Measurements from ENCODE around the gene RIPK4.
"Not testable (repeated sequence)": the region's sequence is repeated elsewhere in the genome, so short reads cannot be mapped to it uniquely, and the experiment has no call there.

Gene RIPK4

DNA sequence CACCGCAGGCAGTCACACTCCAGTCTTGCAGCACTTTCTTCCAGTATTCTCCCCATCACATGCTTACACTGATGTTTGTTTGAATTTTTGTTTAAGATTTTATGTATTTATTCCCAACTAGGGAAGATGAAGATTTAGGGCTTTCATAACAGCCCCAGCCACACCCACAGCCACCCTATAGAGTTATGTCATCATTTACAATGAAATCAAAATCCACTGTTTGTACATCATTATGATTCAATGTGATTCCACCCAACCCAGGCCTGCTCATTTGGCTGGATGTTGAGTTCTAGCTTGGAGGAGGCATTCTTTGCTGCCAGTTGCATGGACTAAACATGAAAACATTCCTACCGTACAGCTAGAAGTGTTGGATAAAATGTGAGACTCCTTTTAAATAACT, 35.8 kb downstream of the RIPK4 start:
- no peak for DNase-seq

- no peak for DNase-seq
Observed at GRCh38 chr21:41730367-41730765, 36.5 kb downstream of the RIPK4 start.

- no peak for DNase-seq
Observed at GRCh38 chr21:41729701-41730366, 37.0 kb downstream of the RIPK4 start.

DNA sequence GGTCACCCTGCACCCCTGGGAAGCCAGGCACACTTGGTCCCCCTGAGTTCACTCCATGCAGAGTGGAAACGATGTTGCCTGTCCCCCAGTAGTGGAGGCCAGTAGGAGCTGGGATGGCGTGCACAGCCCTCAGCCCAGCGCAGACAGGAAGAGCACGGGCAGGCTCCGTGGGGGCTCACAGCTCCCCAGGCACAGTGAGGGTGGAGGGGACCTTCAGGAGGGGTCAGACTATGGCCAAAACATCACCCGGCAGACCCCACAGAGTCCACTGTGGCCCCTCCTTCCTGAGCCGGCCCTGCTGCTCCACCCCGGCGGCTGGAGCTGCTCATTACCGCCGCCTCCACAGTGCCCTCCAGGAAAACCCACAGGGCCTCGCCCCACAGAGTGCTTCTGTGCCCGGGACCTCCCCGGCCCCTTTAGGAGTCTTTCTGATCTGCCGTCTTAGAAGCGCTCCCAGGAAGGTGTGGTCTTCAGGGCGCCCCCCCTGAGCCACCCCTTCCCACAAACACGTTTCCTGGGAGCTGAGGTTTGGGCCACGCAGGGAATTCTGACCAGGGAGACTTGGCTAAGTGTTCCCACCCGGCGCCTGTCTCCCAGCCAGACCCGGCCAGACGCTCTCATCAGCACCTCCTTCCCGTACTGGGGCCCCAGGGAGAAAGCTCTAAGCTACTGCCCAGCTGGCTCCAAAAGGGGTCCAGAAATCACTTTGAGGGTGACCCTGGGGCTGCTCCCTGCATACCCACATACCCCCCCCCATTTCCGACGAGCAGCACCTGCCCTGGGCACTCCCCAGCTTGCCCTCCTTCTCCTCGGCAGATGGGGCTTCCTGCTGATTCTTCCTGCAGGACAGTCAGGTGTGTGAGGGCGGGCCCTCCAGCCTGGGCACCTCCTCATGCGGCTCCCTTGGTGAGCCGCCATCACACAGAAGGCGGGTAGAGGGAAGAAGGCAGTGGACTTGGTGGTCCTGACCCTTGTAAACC, 38.8 kb downstream of the RIPK4 start:
- DNase-seq: no peak

DNA sequence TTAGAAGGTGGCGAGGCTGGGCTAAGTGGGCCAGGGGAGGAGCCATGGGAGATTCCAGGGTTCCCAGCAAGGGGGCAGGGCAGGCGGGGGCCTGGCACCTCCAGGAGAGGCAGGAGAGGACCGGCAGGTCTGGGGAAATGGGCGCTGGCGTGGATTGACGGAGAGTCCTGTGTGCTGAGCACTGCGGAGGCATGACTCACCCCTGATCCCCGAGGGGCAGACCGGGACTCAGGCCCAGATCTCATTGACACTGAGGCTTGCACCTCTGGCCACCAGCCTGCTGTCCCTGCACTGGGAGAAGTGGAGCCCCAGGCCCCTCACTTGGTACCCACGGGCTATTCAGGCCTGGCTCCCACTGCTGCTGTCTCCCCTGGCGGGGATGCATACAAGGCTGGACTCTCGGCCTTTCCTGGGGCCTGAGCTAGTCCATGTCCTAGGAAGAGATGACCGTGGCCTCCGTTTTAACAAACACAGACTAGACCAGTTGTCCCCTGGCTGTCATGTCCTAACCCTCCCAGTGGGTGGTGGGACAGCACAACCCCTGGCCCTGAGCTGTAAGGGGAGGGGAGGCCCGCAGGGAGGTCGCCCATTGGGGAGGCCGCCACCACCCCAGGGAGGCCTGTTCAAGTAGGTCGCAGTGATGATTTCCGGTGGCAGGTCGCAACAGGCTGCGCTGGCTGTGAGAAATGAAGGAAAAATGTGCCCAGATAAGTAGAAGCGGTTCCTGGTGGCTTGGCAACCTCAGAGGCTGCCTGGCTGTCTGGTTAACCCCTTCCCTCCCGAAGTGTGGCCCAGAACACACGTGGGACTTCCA, 39.7 kb downstream of the RIPK4 start:
- DNase-seq: no peak

GRCh38 chr21:41726630-41726969, 40.3 kb downstream of the RIPK4 start:
- DNase-seq: no peak

- DNase-seq: no peak
Observed at GRCh38 chr21:41726058-41726558, 40.7 kb downstream of the RIPK4 start.

DNA sequence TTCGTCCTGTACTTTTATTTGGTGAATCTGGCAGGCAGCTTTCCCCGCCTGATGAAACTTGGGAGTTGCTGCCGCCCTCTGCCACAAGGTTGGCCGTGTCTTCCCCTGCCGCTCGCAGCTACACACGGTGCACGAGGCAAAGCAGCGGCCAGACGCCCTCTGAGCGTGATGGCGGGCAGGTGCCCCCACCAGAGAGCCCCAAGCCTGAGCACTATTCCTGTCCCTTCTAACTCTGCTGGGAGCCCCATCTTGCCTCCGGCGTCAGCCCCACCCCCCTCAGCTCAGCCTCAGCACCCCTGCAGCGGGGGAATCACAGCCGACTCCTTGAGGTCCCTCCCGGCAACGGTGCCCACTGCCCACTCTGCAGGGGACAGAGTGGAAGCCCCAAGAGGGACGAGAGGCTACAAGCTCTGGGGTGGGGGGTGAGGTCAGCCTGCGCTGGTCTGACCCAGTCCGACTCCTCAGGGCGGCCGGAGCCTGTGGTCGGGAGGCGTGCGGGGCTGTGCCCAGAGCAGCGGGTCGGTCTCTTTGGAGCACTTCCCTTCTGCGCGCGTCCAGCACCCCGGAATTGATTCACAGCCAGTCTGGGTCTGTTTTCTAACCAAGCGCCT, 41.3 kb downstream of the RIPK4 start:
- DNase-seq: no peak

- DNase-seq: not testable (repeated sequence)
Observed at GRCh38 chr21:41723835-41724234, 43.0 kb downstream of the RIPK4 start.

- no peak for DNase-seq
Observed at GRCh38 chr21:41722052-41723018, 44.5 kb downstream of the RIPK4 start.

- DNase-seq: no peak
Observed at GRCh38 chr21:41720250-41720649, 46.6 kb downstream of the RIPK4 start.

- DNase-seq: no peak
Observed at GRCh38 chr21:41719691-41720090, 47.2 kb downstream of the RIPK4 start.

DNA sequence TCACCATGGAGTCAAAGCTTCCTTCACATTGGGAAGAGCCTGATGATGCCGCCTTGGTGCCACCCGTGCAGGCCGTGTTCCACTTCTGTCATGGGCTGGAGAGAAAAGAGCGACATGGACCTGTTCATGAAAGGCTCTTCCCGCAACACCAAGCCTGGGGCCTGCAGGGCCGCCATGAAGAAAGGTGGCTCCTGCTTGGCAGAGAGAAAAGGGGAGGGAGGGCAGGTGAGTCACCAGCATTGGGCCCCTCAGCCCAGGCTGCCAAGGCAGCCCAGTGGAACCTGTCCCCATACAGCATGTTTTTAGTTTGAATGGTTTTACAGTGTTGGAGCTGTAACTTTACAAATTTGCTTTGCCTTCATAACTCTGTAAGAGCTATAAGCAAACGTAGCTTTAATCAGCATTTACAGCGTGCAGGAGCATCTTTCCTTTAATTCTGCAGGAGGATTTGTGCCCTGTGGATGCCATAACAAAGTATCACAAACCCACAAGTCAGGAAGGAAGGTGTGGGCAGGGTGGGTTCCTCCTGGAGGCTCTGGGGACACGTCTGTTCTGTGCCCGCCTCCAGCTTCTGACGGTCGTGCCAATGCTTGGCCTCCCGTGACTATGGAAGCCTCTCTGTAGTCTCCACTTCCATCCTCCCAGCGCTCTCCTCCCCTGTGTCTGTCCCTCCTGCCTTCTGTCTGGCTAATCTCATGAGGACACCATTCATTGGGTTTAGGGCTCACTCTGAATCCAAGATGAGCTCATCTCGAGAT, 49.1 kb downstream of the RIPK4 start:
- no peak for DNase-seq

DNA sequence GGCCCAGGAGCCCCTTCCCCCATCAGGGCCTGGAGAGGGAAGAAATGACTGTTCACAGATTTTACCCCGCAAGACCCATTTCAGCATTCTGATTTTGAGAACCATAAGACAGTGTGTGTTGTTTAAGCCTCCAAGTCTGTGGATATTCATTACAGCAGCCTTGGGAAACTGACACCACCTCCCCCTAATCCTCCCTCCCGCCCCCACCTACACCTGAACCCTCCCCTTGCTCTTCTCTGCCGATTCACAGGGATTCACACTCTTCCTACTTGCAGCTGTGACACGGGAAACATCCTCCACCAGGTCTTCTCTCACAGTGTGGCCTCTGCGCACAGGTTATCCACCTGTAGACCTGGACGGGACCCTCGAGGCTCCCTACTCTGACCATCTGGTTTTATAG, 50.1 kb downstream of the RIPK4 start:
- no peak for DNase-seq

DNA sequence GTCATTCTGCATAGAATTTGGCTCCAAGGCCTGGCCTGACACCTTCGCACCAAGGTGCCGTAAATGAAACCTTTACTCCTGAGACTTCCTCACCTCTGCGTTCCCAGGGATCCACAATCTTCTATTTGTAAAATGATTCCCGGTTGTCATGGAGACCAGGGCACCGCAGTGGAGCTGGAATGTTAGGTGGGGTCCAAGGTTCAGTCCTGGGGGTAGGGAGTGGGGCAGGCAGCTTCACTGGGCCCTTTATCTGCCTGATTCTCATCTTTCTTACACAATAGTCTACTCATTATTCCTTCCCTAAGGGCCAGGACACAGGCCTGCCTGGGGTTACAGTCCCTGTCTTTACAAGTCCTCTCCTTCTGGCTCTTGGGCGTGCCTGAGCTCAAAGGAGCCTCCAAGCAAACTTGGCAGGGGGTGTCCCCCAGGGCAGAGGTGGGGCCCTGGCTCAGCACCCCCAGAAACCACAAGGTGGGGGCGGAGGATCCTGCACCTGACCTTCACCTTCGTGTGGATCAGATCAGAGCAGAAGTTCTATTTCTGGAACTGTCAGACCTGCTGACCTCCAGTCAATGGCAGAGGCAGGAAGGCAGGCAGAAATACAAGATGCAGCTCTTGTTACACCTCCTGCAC, 51.1 kb downstream of the RIPK4 start:
- DNase-seq: no peak

DNA sequence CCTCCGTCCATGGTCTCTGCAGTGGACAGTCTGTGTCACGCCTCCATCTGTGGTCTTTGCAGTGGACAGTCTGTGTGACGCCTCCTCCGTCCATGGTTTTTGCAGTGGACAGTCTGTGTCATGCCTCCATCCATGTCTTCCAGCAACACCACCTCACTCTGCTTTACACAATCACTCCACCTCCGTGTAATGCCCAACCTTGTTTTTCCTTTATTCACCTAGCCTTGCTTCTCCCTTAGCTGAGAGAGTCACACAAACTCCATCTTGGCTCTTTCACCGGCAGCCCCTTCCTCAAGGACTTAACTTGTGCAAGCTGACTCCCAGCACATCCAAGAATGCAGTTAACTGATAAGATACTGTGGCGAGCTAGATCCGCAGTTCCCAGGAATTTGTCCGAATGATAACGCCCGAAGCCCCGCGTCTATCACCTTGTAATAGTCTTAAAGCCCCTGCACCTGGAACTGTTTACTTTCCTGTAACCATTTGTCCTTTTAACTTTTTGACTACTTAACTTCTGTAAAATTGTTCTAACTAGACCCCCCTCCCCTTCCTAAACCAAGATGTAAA, 52.5 kb downstream of the RIPK4 start:
- DNase-seq: not testable (repeated sequence)

DNA sequence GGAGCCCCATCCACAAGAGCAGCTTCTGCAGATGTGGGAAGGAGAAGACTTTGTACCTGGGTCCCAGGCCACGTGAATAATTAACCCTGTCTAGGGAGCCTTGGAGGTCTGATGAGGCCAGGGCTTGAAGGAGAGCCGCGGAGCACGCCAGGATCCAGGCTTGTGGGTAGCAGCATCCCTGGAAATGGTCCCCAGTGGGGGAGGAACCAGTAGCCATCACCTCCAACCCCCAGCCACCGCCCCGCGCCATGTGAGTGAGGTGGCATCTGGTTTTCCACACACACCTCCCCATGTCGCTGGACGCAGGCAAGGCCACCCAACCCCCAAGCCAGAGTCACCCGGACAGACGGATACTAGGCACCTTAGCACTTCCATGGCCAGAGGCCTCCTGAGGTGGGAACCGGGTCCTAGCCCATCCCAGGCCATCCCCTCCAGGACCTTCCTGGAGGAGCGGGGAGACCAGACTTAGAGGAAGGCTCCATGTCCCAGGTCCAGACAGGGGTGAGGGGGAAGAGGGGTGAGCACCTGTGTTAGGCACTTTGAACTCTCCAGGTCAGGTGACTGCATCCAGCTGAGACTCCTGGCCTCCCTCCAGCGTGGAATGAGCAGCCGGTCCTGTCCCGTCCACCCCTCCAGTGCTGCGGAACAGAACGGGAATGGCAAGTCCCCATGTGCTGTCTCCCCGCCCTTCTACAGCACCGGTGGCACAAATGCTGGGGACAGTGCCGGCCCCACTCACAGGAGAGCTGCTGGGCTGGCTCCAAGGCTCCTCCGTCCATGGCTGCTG, 53.2 kb downstream of the RIPK4 start:
- DNase-seq: no peak

DNA sequence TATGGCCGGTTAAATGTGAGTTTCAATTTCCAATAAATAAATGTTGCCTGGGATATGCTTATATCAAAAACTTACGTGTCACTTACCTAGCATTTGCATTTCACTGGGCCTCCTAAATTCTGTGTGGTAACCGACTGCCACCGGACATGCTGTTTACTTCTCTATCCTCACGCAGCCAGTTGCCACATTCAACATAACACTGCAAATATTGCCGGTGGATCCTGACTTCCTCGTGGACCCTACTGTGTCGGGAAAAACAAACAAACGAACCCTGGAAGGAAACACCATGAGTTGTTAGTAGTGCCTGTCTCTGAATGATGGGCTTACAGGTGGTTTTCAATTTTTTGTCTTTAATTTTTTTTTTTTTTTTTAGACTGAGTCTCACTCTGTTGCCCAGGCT, 54.1 kb downstream of the RIPK4 start:
- DNase-seq: no peak

GRCh38 chr21:41712201-41712600, 54.7 kb downstream of the RIPK4 start:
- DNase-seq: no peak

Data from NCI-H1092 treated with DMSO at 0.1 percent for 48 hours (cell line).